Activated CD8-positive, alpha-beta memory T cell treated with anti-CD3 and anti-CD28 coated beads for 24 hours (primary cell): ENCODE measurements around the gene CPXCR1.
"Not testable (repeated sequence)": the region's sequence is repeated elsewhere in the genome, so short reads cannot be mapped to it uniquely, and the experiment has no call there.

Source experiments
- DNase-seq: peaks from one replicate; pipeline ENCODE4 v3.0.0-alpha.2; 2020

CPXCR1 gene

DNA sequence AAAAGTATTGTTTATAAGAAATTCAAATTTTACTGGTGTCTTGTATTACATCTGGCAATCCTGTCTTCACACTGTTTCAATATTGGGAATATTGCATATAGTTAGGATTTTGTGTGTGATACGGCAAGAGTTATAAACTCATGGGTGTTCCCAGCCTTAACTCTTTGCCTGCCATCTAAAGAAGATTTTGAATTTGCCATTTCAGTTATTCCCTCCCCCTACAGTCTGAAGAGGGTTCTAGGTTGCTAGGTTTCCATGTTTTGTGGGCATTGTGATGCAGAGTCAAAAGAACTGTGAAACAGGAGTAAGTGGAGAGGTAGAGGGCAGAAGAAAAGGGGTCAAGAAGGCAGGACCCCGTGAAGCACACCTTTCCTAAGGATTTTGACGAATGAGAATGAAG lies at the start of gene CPXCR1:
TSS of gene CPXCR1 (plus strand) at position 301 of the 400 bp plus-strand sequence. CDS start 6,190 bp downstream, outside the sequence.
- no peak for DNase-seq

DNA sequence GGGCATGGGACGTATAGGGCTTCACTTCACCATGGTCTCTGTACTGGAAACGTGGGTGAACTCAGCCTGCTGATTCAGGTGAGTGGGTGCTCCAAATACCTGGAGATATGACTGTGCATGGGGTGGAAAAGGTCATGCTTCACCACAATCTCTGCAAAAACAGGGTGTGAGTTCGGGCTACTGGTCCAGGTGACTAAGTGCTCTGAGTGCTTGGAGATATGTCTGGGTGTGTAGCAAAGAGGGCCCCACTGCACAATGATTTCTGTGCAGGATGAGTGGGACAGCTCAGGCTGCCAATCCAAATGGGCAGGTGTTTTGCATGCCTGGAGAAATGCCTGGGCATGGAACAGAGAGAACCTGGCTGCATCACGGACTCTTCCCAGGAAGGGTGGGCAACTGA lies 11.2 kb upstream of the CPXCR1 start:
- DNase-seq = no peak

GRCh38 chrX:88746215-88746614 lies 810 bp upstream of the CPXCR1 start:
- DNase-seq = not testable (repeated sequence)

GRCh38 chrX:88752339-88752738 lies 5.3 kb downstream of the CPXCR1 start:
- DNase-seq = not testable (repeated sequence)

- no peak for DNase-seq
These were observed 42.8 kb downstream of the CPXCR1 start for GRCh38 chrX:88789825-88790224.
